ENCODE data around the gene ECM1.

- TF ChIP-seq CTCF (conservative IDR thresholded peaks at IDR 0.05; ENCODE audit: low read length) (no peak), EZH2phosphoT487 (IDR thresholded peaks at IDR 0.05; ENCODE audit: borderline replicate concordance) (no peak)
Measured at GRCh38 chr1:150512846-150513245, 4.9 kb downstream of the ECM1 start.
